ENCODE results near the gene CRIM1. TPM values are rescaled to one million over a fixed set of nuclear protein-coding genes. Genes with fewer than 3 reads are reported as not detected.

Gene CRIM1
- polyA plus RNA-seq, 2 of the 4 experiments (the other 2 are of a cell fraction), result 127 to 208 TPM

GRCh38 chr2:36478332-36478738 lies 122.8 kb downstream of the CRIM1 start (continued):
- no peak for TF ChIP-seq REST (IDR thresholded peaks at IDR 0.05)
- no peak for TF ChIP-seq E2F6 (IDR thresholded peaks at IDR 0.05; ENCODE audit: borderline replicate concordance, low read depth)
- no peak for TF ChIP-seq HEYL (CRISPR knock-in tag; IDR thresholded peaks at IDR 0.05)
- TF ChIP-seq CHD4 (IDR thresholded peaks at IDR 0.05; ENCODE audit: borderline replicate concordance), result no peak
- TF ChIP-seq FOSB (CRISPR knock-in tag; IDR thresholded peaks at IDR 0.05), result no peak
- TF ChIP-seq MYC (IDR thresholded peaks at IDR 0.05; ENCODE audit: borderline replicate concordance, low read length), result no peak
- TF ChIP-seq BHLHE40 (IDR thresholded peaks at IDR 0.05; ENCODE audit: low read depth, low read length), result no peak
- no peak for TF ChIP-seq FOXS1 (CRISPR knock-in tag; IDR thresholded peaks at IDR 0.05)
- TF ChIP-seq TP53 (CRISPR knock-in tag; IDR thresholded peaks at IDR 0.05), result no peak
- peak; percentile 84 for TF ChIP-seq GATA3 (IDR thresholded peaks at IDR 0.05; ENCODE audit: borderline replicate concordance)
- TF ChIP-seq HOXB5 (CRISPR knock-in tag; IDR thresholded peaks at IDR 0.05), result no peak
- no peak for TF ChIP-seq RFX5 (IDR thresholded peaks at IDR 0.05)
- TF ChIP-seq RCOR1 (IDR thresholded peaks at IDR 0.05; ENCODE audit: low read depth, low read length), result no peak
- peak; percentile 51 to 69; a peak in 3 of 5 replicates for TF ChIP-seq JUN (IDR thresholded peaks at IDR 0.05)
- no peak for TF ChIP-seq EHF (CRISPR knock-in tag; IDR thresholded peaks at IDR 0.05)
- no peak; the same call in 1 of the 2 replicates for TF ChIP-seq MAX (IDR thresholded peaks at IDR 0.05)
- TF ChIP-seq NR3C1 (IDR thresholded peaks at IDR 0.05), result no peak
- peak; percentile 79 for TF ChIP-seq JUNB (IDR thresholded peaks at IDR 0.05)
- no peak for TF ChIP-seq KDM1A (IDR thresholded peaks at IDR 0.05; ENCODE audit: low read depth)
- peak; percentile 34; the same call in 1 of the 2 replicates for TF ChIP-seq FOSL2 (IDR thresholded peaks at IDR 0.05)
- peak; percentile 70 for TF ChIP-seq FOSL2 (CRISPR knock-in tag; IDR thresholded peaks at IDR 0.05)
- TF ChIP-seq EHMT2 (IDR thresholded peaks at IDR 0.05; ENCODE audit: low read depth), result no peak

- no peak for TF ChIP-seq HDAC2 (IDR thresholded peaks at IDR 0.05)
- peak; percentile 42 for TF ChIP-seq MAFK (IDR thresholded peaks at IDR 0.05; ENCODE audit: partially characterized antibody)
- TF ChIP-seq ZC3H11A (IDR thresholded peaks at IDR 0.05), result no peak
- no peak for TF ChIP-seq JUN (IDR thresholded peaks at IDR 0.05)
- no peak for TF ChIP-seq BHLHE40 (IDR thresholded peaks at IDR 0.05; ENCODE audit: low read depth, low read length)
- TF ChIP-seq ZFP36 (IDR thresholded peaks at IDR 0.05; ENCODE audit: borderline replicate concordance, partially characterized antibody), result no peak
- no peak for TF ChIP-seq CTCF (IDR thresholded peaks at IDR 0.05)
- 0 out of 2 replicates have a peak, but pooled peaks have one; percentile 52 for TF ChIP-seq NFE2L2 (conservative IDR thresholded peaks at IDR 0.05; ENCODE audit: low read length)
- no peak for TF ChIP-seq KDM1A (IDR thresholded peaks at IDR 0.05; ENCODE audit: low read depth)
- FAIRE-seq (no peak), ATAC-seq (no peak), DNase-seq (ENCODE audit: low read depth in 1 of 2, low spot score in 1 of 2) (no peak)
- H3K9me3 ChIP-seq, result peaks cover 39% of the 10 kb centered on the region
- H3K4me3 ChIP-seq, result no peak overlapping the region
- 61% methylated on average over 4 of the region's 4 CpGs for WGBS (ENCODE audit: missing lambda C conversion rate)
- ChIA-PET CTCF (interaction anchor here (1.3 to 1.9 kb wide), 2 partner anchors 11 to 14 kb away, joined by 4 to 9 read pairs; no protein-coding TSS in a partner anchor), POLR2A (no interaction called here)
- peak overlapping the region; percentile 78 to 88 for H3K27ac ChIP-seq
- H3K4me2 ChIP-seq, result peak overlapping the region; percentile 55
- peaks cover 73% of the 10 kb centered on the region for H3K4me1 ChIP-seq
Measured at GRCh38 chr2:36478999-36479398, 123.4 kb downstream of the CRIM1 start.
